GM12872 (cell line): ENCODE data around the gene CDKN2B-AS1.

ENCODE experiments used
- TF ChIP-seq, protein P1 (sequence below): IDR thresholded peaks from 3 replicates; pipeline ENCODE4 v1.5.1; 2011; ENCODE audit warnings: low read depth, mild to moderate bottlenecking, low read length, moderate library complexity; ENCODE audit not compliant: insufficient read depth

Gene CDKN2B-AS1

DNA sequence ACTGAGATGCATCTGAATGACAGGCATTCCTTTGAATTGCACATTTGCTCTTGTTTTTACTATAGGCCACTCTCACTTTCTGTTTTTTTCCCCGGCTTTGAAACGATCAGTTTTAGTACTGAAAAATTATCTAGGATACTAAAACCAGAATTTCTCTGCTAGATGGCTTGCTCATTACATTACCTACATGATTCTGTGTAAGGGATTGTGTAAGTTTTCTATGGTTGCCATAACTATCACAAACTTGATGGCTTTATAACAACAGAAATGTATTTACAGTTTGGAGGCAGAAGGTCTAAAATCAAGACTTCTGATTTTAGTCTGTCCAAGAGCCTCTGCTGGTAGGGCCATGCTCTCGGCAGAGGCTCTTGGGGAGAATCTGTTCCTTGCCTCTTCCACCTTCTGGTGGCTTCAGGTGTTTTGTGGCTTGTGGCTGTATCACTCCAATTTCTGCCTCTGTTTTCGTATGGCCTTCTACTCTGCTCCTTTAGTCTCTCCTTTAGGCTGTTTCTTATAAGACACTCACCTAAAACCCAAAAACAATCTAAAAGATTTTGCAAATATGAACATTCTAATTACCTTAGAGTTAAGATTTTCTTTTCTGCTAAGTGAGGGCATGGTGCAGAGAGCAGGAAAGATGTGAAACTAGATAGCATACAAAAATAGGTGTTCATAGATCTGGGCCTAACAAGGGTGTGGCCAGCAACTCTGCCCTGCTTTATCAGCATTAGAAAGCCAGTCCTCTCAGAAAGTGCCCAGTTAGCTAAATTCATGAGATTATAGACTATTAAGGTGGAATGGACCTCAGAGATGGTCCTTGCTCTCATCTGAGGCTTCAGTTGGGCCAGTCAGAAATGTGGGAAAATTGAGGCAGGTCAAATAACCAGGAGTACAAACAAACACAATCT is 107.8 kb downstream of the CDKN2B-AS1 start:
- TF ChIP-seq, protein P1, sequence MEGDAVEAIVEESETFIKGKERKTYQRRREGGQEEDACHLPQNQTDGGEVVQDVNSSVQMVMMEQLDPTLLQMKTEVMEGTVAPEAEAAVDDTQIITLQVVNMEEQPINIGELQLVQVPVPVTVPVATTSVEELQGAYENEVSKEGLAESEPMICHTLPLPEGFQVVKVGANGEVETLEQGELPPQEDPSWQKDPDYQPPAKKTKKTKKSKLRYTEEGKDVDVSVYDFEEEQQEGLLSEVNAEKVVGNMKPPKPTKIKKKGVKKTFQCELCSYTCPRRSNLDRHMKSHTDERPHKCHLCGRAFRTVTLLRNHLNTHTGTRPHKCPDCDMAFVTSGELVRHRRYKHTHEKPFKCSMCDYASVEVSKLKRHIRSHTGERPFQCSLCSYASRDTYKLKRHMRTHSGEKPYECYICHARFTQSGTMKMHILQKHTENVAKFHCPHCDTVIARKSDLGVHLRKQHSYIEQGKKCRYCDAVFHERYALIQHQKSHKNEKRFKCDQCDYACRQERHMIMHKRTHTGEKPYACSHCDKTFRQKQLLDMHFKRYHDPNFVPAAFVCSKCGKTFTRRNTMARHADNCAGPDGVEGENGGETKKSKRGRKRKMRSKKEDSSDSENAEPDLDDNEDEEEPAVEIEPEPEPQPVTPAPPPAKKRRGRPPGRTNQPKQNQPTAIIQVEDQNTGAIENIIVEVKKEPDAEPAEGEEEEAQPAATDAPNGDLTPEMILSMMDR = no peak

DNA sequence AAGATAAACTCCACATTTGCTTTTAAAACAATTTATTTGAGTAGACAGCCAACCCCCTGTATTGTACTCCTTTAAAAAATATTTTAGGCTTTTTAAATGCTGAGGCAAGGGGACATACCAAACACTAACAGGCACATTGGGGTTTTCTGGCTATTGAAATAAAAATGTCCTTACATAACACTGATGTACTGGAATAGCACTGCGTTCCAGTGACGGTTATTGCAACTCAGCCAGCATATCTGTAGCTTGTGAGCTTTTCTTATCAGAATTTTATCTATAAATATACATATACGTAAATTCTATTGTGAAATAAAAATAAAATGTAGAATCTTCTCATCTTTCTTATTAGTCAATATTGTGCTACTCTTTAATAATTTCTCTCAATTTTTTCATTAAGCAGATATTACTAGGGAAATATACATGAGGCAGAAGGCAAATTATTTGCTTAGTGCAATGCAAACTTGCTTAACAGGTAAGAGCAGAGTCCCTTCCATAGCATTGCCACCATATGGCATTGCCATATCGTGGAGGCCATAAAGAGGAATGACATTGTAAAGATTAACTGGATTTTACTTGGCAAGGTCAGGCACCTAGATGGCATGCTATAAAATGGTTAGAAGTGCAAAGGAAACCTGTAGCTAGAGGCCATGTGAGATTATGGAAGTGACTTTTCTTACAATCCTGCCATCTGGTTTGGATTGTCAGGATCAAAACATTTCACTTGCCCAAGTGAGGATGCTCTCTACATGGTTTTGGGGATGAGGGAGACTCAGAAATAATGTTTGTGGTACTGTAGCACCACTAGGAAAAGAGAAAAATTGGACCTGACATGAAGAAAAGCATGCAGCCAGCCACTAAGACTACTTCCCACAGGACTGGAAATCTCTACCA is 109.3 kb downstream of the CDKN2B-AS1 start:
- TF ChIP-seq, protein P1 = no peak

DNA sequence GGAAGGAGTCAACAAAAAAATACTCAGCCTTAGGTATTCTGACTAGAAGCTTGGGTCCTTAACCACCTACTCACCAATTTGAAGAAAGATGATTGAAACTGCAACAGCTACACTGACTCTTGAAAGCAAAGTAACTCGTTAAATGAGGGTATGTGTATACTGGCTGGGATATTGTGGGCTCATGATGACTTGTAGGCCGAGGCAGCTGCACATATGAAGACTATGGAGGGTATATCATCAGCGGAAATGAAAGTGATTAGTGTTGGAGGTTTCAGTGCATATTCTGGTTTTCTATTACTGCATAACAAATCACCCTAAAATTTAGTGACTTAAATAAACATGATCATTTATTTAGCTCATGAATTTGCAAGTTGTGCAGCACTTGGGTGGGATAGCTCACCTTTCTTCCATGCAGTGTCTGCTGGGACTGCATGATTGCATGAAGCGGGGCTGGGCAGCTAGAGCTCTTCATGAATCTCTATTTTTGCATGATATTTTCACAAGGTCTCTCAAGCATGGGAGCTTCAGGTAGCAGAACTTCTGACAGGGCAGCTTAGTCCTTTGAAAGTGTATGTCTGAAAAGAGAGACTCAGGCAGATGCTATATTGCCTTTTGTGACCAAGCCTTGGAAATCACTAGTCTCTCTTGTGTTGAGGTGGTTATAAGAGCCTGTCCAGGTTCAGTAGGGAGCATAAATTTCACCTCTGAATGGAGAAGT is 110.6 kb downstream of the CDKN2B-AS1 start:
- TF ChIP-seq, protein P1 = no peak

DNA sequence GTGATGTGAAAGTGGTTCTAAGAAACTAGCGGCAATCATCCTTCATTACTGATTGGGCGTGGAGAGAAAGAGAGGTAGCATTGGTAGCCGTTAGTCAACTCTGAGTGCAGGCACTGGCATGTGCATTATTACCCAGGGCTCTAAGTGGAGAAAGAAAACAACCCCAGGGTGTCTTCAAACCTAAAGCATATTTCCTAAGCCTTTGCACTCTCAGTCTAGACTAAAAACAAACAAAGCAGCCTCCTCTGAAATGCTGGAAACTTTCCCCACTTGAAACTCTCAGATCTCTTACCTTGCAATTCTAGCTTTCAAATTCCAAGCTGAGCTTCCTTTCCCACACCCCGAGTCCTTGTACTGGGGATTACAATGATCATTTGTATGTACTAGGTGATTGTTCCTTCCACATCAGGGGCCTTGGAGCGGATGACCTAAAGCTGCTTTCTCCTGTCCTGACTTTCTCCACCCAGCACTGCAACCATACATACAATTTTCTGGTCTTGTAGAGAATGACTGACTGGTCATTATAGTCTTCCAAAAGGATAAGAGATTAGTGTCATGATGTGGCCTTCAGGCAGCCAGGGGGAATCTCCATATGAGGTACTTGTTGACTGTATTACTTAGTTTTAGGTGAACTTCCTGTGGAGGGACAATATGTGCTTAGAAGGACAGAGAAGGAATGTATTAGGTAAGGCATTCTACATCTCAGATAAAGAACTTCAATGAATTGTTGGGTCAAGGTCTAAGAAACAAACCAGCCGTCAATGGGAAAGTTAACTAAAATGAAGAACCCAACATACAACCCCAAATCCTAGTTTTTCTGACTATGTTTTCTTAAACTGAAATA is 112.8 kb downstream of the CDKN2B-AS1 start:
- TF ChIP-seq, protein P1 = no peak

DNA sequence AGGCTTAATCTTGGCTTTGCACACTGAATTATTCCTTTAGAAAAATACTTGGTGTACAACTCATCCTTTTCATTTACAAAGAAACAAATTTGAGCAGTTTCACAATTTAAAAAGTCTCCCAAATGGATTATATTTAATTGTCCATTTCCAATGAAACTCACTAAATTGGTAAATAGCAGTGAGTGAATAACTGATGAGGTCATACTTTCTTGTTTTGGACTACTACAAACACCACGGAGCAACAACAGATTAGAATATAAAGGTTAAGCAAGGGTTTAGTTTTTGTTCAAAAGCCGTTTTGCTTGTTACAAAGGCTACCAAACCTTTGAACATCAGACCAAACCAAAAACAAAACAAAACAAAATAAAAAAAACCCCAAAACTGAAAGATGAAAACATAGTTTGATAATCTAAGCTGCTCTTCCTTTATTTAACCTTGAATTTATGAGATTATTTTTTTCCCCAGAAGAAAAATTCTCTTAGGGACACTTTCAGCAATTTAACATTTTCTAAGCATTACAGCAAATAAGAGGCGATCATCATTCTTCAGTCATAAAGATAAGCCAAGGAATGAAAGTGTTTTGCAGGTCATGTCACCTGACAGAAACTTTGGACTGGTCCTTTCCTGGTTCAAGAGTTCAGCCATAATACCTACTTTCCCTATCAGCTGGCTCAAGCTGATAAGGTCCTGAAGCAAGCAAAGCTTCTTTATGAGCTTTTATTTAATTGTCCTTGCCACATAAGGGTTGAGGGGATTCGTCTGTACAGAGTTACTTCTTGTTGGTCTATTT is 114.2 kb downstream of the CDKN2B-AS1 start:
- TF ChIP-seq, protein P1 = no peak

DNA sequence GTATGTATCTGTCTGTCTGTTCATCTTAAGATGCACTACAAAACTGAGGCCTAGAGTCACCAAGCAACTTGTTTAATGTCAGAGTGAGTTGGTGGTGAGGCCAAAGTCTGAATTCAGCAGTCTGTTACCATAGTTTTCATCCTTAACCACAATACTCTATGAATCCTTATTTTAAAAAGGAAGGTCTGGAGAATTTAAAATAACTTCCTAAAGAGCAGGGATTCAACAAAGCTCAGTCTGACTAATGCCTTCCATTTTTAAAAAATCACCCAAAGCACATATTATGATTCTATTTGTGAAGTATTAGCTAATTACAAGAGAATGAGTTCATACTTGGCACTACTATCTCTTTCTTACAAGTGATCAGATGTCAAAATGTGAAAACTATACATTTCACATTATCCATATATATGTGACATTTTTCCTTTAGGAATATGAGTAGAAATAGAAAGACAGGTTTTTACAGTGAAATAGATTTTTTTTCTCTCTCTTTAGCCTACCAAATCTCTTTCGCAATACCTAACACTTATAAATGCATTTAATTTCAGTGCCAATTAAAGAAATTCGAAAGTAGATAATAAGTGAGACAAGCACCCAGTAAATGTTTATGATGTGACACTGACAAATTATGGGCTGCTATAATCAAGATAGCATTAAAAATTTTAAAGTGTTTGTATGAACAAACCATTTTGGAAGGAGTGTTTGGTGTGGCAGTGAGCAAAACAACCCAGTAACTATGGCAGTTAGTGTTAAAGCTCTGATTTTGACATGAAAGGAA is 116.8 kb downstream of the CDKN2B-AS1 start:
- TF ChIP-seq, protein P1 = no peak
